Skeletal muscle cell (primary cell): ENCODE measurements around the gene PLA2G15.

Experiments
- DNase-seq: peaks from one replicate; pipeline ENCODE4 v3.0.0-alpha.2; 2010; ENCODE audit warnings: low read depth
- H3K4me3 ChIP-seq: 2 replicates; pipeline ENCODE4 v1.5.1; 2011; ENCODE audit warnings: low read depth, mild to moderate bottlenecking, control low read depth, low read length, moderate library complexity

The PLA2G15 gene

GRCh38 chr16:68231384-68232136 lies 13.6 kb upstream of the PLA2G15 start:
- DNase-seq, result no peak
- no peak overlapping the region for H3K4me3 ChIP-seq

- H3K4me3 ChIP-seq, result no peak overlapping the region
- no peak for DNase-seq
Observed at GRCh38 chr16:68232335-68232734, 12.8 kb upstream of the PLA2G15 start.

- H3K4me3 ChIP-seq, result no peak overlapping the region
- DNase-seq, result no peak
Observed at GRCh38 chr16:68233085-68233834, 11.9 kb upstream of the PLA2G15 start.

- H3K4me3 ChIP-seq, result no peak overlapping the region
- DNase-seq, result no peak
Observed at GRCh38 chr16:68233835-68234187, 11.4 kb upstream of the PLA2G15 start.

GRCh38 chr16:68234188-68235107 lies 10.7 kb upstream of the PLA2G15 start:
- no peak overlapping the region for H3K4me3 ChIP-seq
- no peak for DNase-seq

- DNase-seq, result no peak
- no peak overlapping the region for H3K4me3 ChIP-seq
Observed at GRCh38 chr16:68235108-68235886, 9.9 kb upstream of the PLA2G15 start.

- peak within 1 kb of the TSS; percentile 56 for H3K4me3 ChIP-seq
- DNase-seq, result no peak
Observed at GRCh38 chr16:68235887-68236136, 9.4 kb upstream of the PLA2G15 start, which contains the start of gene ESRP2. Gene ESRP2 (minus strand): TSS chr16:68236127. CDS start chr16:68236045, 82 bp downstream.

GRCh38 chr16:68236137-68236825 lies 8.9 kb upstream of the PLA2G15 start:
- peak overlapping the region; percentile 11 for H3K4me3 ChIP-seq
- no peak for DNase-seq

- DNase-seq, result no peak
- peak overlapping the region; percentile 56 for H3K4me3 ChIP-seq
Observed at GRCh38 chr16:68236826-68237242, 8.3 kb upstream of the PLA2G15 start.

GRCh38 chr16:68237243-68238028 lies 7.7 kb upstream of the PLA2G15 start:
- peak; percentile 82 for DNase-seq
- peak overlapping the region; percentile 56 for H3K4me3 ChIP-seq

- no peak for DNase-seq
- peak overlapping the region; percentile 56 for H3K4me3 ChIP-seq
Observed at GRCh38 chr16:68238029-68238345, 7.2 kb upstream of the PLA2G15 start.

- no peak overlapping the region for H3K4me3 ChIP-seq
- no peak for DNase-seq
Observed at GRCh38 chr16:68242085-68242484, 3.1 kb upstream of the PLA2G15 start.

GRCh38 chr16:68242926-68243858 lies 2.0 kb upstream of the PLA2G15 start:
- no peak for DNase-seq
- H3K4me3 ChIP-seq, result no peak overlapping the region

- H3K4me3 ChIP-seq, result peak overlapping the region; percentile 83
- no peak for DNase-seq
Observed at GRCh38 chr16:68244481-68244902, 681 bp upstream of the PLA2G15 start.

GRCh38 chr16:68246121-68246520 lies 948 bp downstream of the PLA2G15 start:
- H3K4me3 ChIP-seq, result peak overlapping the region; percentile 83
- no peak for DNase-seq

GRCh38 chr16:68246666-68247065 lies 1.5 kb downstream of the PLA2G15 start:
- no peak for DNase-seq
- H3K4me3 ChIP-seq, result no peak overlapping the region

GRCh38 chr16:68247400-68247799 lies 2.2 kb downstream of the PLA2G15 start:
- no peak for DNase-seq
- H3K4me3 ChIP-seq, result no peak overlapping the region
